D341Med (cell line): ENCODE measurements around the gene CDX1.

Source experiments
- DNase-seq: peaks from one replicate; pipeline ENCODE4 v3.0.0; 2012; ENCODE audit warnings: low spot score

CDX1 gene

GRCh38 chr5:150208187-150209098 lies 41.9 kb downstream of the CDX1 start:
- no peak for DNase-seq

DNA sequence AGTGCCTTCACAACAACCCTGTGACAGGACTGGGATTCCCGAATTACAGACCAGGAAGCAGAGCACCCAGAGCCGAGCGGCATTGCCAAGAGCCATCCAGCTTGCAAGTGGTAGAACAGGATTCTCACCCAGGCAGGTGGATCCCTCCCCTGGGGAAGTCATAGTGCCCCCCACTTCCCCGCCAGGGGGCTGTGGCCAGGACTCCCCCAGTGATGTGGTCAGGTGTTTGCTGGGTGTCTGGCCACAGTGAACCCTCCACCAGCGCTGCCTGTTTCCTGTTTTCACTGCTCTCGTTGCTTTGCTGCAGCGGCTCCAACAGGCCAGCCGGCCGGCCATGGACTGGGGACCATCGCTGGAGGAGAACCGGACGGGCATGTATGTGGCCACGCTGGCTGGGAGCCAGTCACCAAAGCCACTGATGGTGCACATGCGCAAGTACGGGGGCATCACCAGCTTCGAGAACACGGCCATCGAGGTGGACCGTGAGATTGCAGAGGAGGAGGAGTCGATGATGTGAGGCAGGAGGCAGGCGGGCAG lies 42.6 kb downstream of the CDX1 start:
- DNase-seq = no peak

DNA sequence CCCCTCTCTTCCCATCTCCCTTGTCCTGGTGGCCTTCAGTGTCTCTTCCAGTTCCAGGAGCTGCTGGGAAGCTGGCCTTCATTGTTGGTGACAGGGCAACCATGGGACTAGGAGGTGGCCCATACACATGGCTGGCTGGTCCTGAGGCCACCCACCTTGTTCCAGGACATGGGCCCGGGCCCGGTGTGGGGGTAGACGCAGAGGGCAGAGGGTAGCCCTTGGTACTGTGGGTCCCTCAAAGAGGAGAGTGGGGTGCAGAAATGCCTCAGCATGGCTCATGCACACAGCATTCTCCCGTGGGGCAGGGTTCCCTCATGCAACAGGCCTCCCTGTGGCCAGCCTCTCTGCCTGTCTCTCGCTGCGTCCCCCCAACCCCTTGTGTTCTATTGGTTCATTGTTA lies 44.1 kb downstream of the CDX1 start:
- DNase-seq = no peak

DNA sequence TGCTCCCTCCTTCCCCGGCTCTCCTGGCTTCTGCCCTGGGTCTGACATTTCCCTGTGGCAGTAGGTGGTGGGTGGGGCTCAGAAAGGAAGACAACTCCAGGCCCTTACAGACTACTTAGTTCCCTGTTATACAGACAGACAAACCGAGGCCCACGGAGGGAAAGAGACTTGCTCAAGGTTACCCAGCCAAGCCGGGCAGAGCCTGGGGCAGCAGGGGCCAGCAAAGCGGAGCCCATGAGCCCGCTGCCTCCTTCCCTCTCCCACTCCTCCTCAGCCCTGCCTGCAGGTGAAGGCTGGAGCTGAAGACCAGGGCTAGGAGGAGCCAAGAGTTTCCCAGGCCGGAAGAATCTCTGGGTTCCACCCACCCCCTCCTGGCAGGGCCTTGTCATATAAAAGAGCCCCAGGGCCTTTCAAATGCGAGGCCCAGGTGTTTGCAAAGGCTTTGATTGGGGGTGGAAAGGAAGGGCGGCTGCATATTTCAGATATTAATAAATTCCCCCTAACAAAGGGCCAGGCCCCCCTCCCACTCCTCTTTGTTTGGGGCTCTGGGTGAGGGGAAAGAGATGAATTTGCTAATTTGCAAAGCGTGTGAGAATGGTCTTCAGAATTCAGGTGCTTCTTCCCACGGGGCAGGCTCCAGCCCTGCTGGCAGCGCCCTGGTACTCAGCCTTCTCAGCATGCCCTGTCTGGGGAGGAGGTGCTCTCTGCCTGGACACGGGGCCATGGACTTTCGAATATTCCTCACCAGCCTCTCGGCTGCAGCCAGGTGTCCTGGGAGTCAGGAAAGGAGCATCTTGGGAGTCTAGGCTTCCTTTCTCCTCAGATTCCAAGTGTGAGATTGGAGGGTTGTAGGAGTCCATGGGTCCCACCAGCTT lies 44.8 kb downstream of the CDX1 start:
- no peak for DNase-seq

- DNase-seq = no peak
Measured at GRCh38 chr5:150213530-150213929, 47.0 kb downstream of the CDX1 start.

GRCh38 chr5:150214289-150214688 lies 47.7 kb downstream of the CDX1 start:
- no peak for DNase-seq

DNA sequence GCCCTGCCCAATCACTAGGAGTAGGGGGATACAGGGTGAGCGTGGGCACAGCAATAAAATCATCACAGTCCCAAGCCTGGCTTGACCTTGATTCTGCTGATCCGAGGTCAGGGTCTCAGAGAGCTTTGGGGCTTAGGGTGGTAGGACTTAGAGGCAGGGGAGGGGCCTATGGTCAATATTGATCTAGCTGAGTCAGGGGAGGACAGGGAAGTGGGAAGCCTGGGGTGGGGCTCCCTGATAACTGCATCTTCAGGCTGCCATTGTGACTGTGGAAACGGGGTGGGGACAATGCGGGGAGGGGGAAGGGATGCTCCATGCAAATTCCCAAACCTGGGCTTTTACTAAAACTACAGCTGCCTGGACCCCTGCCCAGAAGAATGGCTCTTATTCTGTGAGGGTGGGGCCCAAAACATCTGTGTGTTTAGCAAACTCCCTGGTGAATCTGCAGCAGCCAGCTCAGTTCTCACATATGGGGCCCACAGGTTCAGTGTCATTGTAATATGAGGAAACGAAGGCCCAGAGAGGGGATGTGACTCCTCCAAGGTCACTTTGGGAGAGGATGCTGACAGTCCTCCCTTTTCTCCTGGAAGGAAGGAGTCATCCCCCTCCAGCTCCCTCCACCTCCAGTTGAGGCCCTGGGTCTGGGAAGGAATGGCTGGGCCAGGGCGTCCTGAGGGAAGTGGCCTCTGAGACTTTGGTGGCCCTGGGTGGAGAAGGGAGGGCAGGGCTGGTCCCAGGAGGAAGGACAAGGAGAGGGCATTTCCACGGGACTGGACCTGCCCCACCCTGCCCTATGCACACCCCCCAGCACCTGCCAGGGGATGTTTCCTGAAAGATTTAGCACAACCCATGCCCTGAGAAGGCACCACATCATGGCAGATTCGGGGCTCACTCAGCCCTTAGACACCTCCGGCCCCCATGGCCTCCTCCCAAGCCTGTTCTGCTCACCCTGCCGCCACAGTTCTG lies 49.7 kb downstream of the CDX1 start:
- no peak for DNase-seq

GRCh38 chr5:150217038-150217437 lies 50.5 kb downstream of the CDX1 start:
- DNase-seq = no peak

DNA sequence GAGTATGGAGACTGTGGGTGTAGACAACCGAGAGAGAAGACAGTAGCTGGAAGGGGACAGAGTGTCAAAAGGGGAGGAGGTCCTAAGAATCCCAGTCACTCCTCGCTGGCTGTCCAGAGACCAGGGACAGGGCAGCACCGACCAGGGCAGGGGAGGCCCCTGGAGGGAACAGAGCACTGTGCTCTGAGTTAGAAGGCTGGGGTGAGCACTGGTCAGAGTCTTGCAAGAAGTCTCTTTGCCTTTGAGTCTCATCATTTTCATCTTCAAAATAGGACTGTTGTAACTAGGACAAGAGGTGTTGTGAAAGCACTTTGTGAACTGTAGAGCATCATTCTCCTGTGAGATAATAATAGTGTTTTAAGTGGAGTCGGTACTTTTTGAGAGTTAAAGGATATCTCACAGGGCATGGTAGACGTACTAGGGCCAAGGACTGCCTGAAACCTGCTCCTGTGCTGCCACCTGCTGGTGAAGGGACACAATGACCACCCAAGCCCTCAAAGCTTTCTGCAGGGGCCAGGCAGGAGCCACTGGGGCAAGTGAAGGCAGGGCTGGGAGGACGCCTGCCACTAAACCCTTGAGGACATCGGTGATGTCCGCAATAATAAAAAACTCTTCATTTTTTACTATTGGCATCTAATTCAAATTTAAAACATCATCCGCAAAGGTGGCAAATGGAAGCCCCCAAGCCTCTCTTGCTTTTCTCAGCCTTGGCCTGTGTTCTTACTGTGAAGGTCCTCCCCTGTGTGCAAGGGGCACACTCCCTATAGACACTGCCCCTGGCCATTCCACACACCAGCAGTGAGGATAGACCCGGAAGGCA lies 51.5 kb downstream of the CDX1 start:
- peak; percentile 88 for DNase-seq

DNA sequence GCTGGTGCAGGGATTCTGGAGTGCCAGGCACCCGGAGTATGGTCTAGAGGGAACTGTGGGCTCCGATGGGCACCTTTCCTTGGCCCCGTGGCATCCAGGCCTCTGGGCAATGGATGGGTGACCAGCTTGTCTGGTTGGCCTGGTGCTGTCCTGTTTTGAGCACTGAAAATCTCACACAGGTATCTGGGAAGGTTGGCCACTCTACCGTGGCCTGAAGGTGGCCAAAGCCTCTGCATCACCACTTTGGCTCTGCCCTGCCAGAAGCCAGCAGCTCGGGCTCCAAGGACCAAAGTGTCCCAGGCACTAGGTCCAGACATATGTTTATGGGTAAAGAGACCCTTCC lies 52.1 kb downstream of the CDX1 start:
- no peak for DNase-seq

- no peak for DNase-seq
Measured at GRCh38 chr5:150219142-150219541, 52.6 kb downstream of the CDX1 start.

- DNase-seq = no peak
Measured at GRCh38 chr5:150219861-150220260, 53.3 kb downstream of the CDX1 start.

DNA sequence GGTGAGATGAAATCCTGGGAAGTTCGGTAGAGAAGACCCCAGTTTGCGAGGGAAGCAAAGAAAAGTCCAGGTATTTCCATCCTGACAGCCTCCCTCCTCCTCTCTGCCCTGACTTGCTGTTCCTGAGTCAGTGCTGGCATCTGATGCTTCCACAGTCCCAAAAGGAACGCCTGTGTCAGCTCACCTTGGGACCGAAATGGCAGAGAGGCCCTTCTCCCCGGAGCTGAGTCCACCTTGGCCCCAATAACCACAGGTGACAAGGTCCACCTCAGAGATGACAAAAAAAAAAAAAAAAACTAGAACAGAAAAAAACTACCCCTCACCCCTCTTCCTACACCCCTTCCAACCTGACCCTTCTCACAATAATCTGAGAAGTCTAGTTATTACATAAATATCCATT lies 54.9 kb downstream of the CDX1 start:
- DNase-seq = no peak

DNA sequence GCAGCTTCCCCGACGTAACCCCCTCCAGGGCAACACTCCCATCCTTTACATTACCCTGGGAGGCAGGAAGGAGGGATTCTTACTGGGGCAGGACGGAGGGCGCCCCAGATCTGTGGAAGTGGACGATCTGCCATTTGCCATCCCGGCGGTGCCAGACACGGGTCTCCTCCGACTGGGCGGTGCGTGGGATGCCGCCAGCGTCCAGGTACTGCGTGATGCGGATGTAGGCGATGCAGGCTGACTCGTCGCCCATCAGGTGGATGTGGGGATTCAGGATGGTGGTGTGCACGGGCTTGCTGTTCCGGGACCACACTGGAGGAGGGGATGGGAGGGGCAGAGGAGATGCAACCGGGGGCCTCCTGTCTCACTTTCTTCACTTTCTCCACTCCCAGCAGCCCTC lies 56.3 kb downstream of the CDX1 start:
- DNase-seq = no peak

- DNase-seq = no peak
Measured at GRCh38 chr5:150223474-150223873, 56.9 kb downstream of the CDX1 start.

GRCh38 chr5:150224483-150225027 lies 58.0 kb downstream of the CDX1 start:
- no peak for DNase-seq

DNA sequence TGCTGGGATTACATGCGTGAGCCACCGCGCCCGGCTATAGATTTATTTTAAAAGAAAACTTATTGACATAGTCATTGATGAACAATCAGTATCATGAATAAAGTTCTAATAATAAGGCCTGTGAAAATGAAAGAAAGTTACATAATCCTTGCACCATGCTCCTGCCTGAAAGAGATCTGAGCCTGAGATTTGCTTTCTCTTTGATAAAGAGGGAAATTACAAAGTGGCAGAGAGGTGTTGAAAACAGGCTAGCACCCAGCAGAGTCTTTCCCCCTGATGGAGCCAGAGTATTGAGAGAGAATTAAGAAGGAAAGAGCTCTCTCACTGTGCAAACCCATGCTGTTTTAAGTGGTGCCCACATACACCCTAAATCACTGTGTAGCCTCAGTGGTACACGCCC lies 60.5 kb downstream of the CDX1 start:
- no peak for DNase-seq

- DNase-seq = no peak
Measured at GRCh38 chr5:150227606-150228273, 61.2 kb downstream of the CDX1 start.

- no peak for DNase-seq
Measured at GRCh38 chr5:150229571-150229970, 63.0 kb downstream of the CDX1 start.

DNA sequence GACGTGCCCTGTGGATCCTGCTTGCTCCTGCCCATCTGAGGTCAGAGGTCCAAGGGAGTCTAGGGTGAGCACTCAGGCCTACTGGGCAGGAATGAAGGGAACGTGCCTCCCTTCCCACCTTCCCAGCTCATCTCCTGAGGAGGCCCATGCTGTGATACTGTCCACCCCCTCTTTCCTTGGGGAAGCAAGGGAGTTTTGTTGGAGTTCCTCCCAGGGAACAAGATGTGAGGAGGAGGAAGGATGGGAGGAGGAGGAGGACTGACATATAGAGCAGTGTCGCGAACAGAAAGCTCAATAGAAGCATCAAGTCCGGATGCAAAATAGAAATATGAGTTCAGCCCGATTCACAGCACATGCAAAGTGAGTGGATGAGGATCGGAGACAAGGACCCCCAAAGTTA lies 64.3 kb downstream of the CDX1 start:
- no peak for DNase-seq
